ENCODE measurements around the gene CAVIN3.

GRCh38 chr11:6301096-6301495 lies 19.2 kb downstream of the CAVIN3 start:
- TF ChIP-seq CTCF (IDR thresholded peaks at IDR 0.05) (no peak), POLR2A (IDR thresholded peaks at IDR 0.05) (no peak)
